Naive thymus-derived CD4-positive, alpha-beta T cell (primary cell): ENCODE results near the gene MOSMO. TPM values are rescaled to one million over a fixed set of nuclear protein-coding genes. Genes with fewer than 3 reads are reported as not detected.
"Not testable (repeated sequence)": the region's sequence is repeated elsewhere in the genome, so short reads cannot be mapped to it uniquely, and the experiment has no call there.

Source experiments
- ATAC-seq: fragments of 150-1000 bp; cut with Tn5 transposase; 2 replicates; pipeline ENCODE4 v1.10.0; 2021; ENCODE audit warnings: mild to moderate bottlenecking, moderate library complexity
- CTCF ChIA-PET: fragments of 350-600 bp; sonication (Branson Sonifier 250); formaldehyde crosslinking; loops from one replicate; lab custom pipeline; 2021; ENCODE audit warnings: antibody characterized with exemption; lab: Charles Lee
- POLR2A ChIA-PET: fragments of 350-600 bp; sonication (Branson Sonifier 250); formaldehyde crosslinking; loops from one replicate; lab custom pipeline; 2021; ENCODE audit warnings: antibody characterized with exemption, inconsistent platforms; lab: Charles Lee
- DNase-seq, 9 donors: peaks; one replicate each; pipeline versions ENCODE4 v3.0.0 to v3.0.0-alpha.2; 2020 to 2022; ENCODE audit warnings: mixed read lengths in 1 of 9
- H3K27ac ChIP-seq: one replicate; pipeline ENCODE4 v1.7.0; 2013; ENCODE audit warnings: mild to moderate bottlenecking, low read depth, low read length, moderate library complexity
- H3K27me3 ChIP-seq, 2 donors: one replicate each; pipeline ENCODE4 v1.7.0; 2013; ENCODE audit warnings: low read length in 2 of 2, mild to moderate bottlenecking in 2 of 2, moderate library complexity in 2 of 2; ENCODE audit not compliant: control insufficient read depth in 2 of 2, insufficient read depth in 2 of 2
- H3K36me3 ChIP-seq, 3 experiments: 1 replicate in 2 of 3; 2 replicates in 1 of 3; pipeline ENCODE4 v1.7.0; 2013; ENCODE audit warnings: low read length in 3 of 3, mild to moderate bottlenecking in 3 of 3, moderate library complexity in 1 of 3; ENCODE audit not compliant: insufficient read depth in 3 of 3, control insufficient read depth in 2 of 3
- H3K4me1 ChIP-seq, 2 donors: one replicate each; pipeline ENCODE4 v1.7.0; 2013; ENCODE audit warnings: low read length in 2 of 2, mild to moderate bottlenecking in 2 of 2, moderate library complexity in 1 of 2; ENCODE audit not compliant: control insufficient read depth in 2 of 2, insufficient read depth in 2 of 2
- H3K4me3 ChIP-seq: 2 replicates; pipeline ENCODE4 v1.7.0; 2013; ENCODE audit warnings: mild to moderate bottlenecking, low read length
- H3K9me3 ChIP-seq, 3 experiments: 1 replicate in 2 of 3; 2 replicates in 1 of 3; pipeline ENCODE4 v1.7.0; 2013; ENCODE audit warnings: low read length in 3 of 3; ENCODE audit not compliant: control insufficient read depth in 2 of 3
- H3K27ac Mint-ChIP-seq, 9 donors: one replicate each; pipeline ENCODE4 v1.8.0; 2020 to 2022; ENCODE audit warnings: mixed read lengths in 9 of 9, mild to moderate bottlenecking in 8 of 9, moderate library complexity in 5 of 9, inconsistent platforms in 2 of 9
- H3K27me3 Mint-ChIP-seq, 5 donors: one replicate each; pipeline ENCODE4 v1.8.0; 2021 to 2022; ENCODE audit warnings: mixed read lengths in 5 of 5, mild to moderate bottlenecking in 1 of 5
- H3K36me3 Mint-ChIP-seq, 5 donors: one replicate each; pipeline ENCODE4 v1.8.0; 2020 to 2022; ENCODE audit warnings: mixed read lengths in 5 of 5, mild to moderate bottlenecking in 3 of 5, inconsistent platforms in 1 of 5
- H3K4me1 Mint-ChIP-seq, 7 donors: one replicate each; pipeline ENCODE4 v1.8.0; 2020 to 2022; ENCODE audit warnings: mixed read lengths in 7 of 7, mild to moderate bottlenecking in 3 of 7, inconsistent platforms in 1 of 7
- H3K4me3 Mint-ChIP-seq, 10 donors: one replicate each; pipeline ENCODE4 v1.8.0; 2020 to 2022; ENCODE audit warnings: mild to moderate bottlenecking in 10 of 10, mixed read lengths in 10 of 10, moderate library complexity in 6 of 10, inconsistent platforms in 2 of 10
- H3K9me3 Mint-ChIP-seq, 11 donors: one replicate each; pipeline ENCODE4 v1.8.0; 2020 to 2022; ENCODE audit warnings: mixed read lengths in 11 of 11, mild to moderate bottlenecking in 4 of 11, inconsistent platforms in 1 of 11, moderate library complexity in 1 of 11
- intact Hi-C, 2 donors: fragments of 100-400 bp; cut with micrococcal nuclease; formaldehyde crosslinking; loops; one replicate each; pipeline ENCODE4 v1.15.1; 2023
- polyA plus RNA-seq, 2 donors: library from polyadenylated mRNA; unstranded; fragments of 300-500 nt; fragmentation: Illumina TruSeq; gene quantifications; one replicate each; pipeline ENCODE4 v1.2.3, GENCODE V29; 2021
- total RNA-seq, 6 experiments: library from RNA in 5 of 6; stranded (reverse) in 5 of 6; gene quantifications; 1 replicate in 5 of 6; 2 replicates in 1 of 6; pipeline ENCODE4 v1.2.3 and lab custom pipeline; 2021 to 2026

The MOSMO gene
- total and polyA plus RNA-seq, 7 experiments from 2014 or later = 2.8 to 24.0 (median 9.9) TPM

GRCh38 chr16:22111629-22112028, 103.7 kb downstream of the MOSMO start:
- DNase-seq, H3K27ac ChIP-seq, H3K9me3 ChIP-seq, H3K4me1 ChIP-seq, ATAC-seq, H3K4me3 Mint-ChIP-seq, H3K9me3 Mint-ChIP-seq, H3K27ac Mint-ChIP-seq, H3K27me3 ChIP-seq, H3K4me3 ChIP-seq, CTCF ChIA-PET, POLR2A ChIA-PET, H3K4me1 Mint-ChIP-seq, H3K36me3 Mint-ChIP-seq, H3K36me3 ChIP-seq, intact Hi-C loops: not testable (repeated sequence)
- peaks cover 0 to 24% (median 0%) of the 10 kb centered on the region in 5 donors for H3K27me3 Mint-ChIP-seq

- DNase-seq (no peak), ATAC-seq (no peak)
- intact Hi-C loops = no loop called here
- Histone ChIP-seq H3K36me3 (no peaks in the 10 kb centered on the region), H3K4me3 (no peak overlapping the region), H3K9me3 (no peaks in the 10 kb centered on the region), H3K4me1 (no peaks in the 10 kb centered on the region), H3K27ac (no peak overlapping the region), H3K27me3 (no peaks in the 10 kb centered on the region)
- Mint-ChIP-seq H3K9me3 (peaks cover 0 to 2% (median 0%) of the 10 kb centered on the region in 11 donors), H3K27ac (peak overlapping the region in 1 of 9 donors; percentile 38), H3K4me1 (no peaks in the 10 kb centered on the region), H3K36me3 (no peaks in the 10 kb centered on the region), H3K4me3 (no peak overlapping the region), H3K27me3 (peaks cover 0 to 3% (median 0%) of the 10 kb centered on the region in 5 donors)
- CTCF ChIA-PET = no interaction called here
- POLR2A ChIA-PET = no interaction called here
Measured at GRCh38 chr16:22116095-22116700, 108.3 kb downstream of the MOSMO start.

- H3K36me3 ChIP-seq = no peaks in the 10 kb centered on the region
- H3K4me1 ChIP-seq = no peaks in the 10 kb centered on the region
- Mint-ChIP-seq H3K27ac (no peak overlapping the region), H3K36me3 (no peaks in the 10 kb centered on the region), H3K4me3 (no peak overlapping the region), H3K4me1 (peaks cover 0 to 4% (median 0%) of the 10 kb centered on the region in 7 donors), H3K9me3 (peaks cover 0 to 3% (median 0%) of the 10 kb centered on the region in 11 donors), H3K27me3 (peaks cover 0 to 10% (median 5%) of the 10 kb centered on the region in 5 donors)
- H3K27ac ChIP-seq = no peak overlapping the region
- no peak for DNase-seq
- H3K27me3 ChIP-seq = no peaks in the 10 kb centered on the region
- intact Hi-C loops = no loop called here
- ATAC-seq = no peak
- H3K4me3 ChIP-seq = no peak overlapping the region
- no peaks in the 10 kb centered on the region for H3K9me3 ChIP-seq
- CTCF ChIA-PET = no interaction called here
- POLR2A ChIA-PET = no interaction called here
Measured at GRCh38 chr16:22117609-22118008, 109.7 kb downstream of the MOSMO start.

GRCh38 chr16:22120440-22120839, 112.5 kb downstream of the MOSMO start:
- Histone ChIP-seq H3K4me1 (no peaks in the 10 kb centered on the region), H3K9me3 (no peaks in the 10 kb centered on the region), H3K27ac (no peak overlapping the region), H3K27me3 (no peaks in the 10 kb centered on the region), H3K4me3 (no peak overlapping the region), H3K36me3 (no peaks in the 10 kb centered on the region)
- ChIA-PET CTCF (no interaction called here), POLR2A (no interaction called here)
- Mint-ChIP-seq H3K27me3 (peaks cover 0 to 10% (median 5%) of the 10 kb centered on the region in 5 donors), H3K4me3 (no peak overlapping the region), H3K27ac (no peak overlapping the region), H3K36me3 (no peaks in the 10 kb centered on the region), H3K9me3 (peaks cover 0 to 3% (median 0%) of the 10 kb centered on the region in 11 donors), H3K4me1 (peaks cover 0 to 5% (median 0%) of the 10 kb centered on the region in 7 donors)
- ATAC-seq (no peak), DNase-seq (no peak)
- intact Hi-C loops = loop anchor here in 1 of 2 donors (2.0 kb wide), 1 partner anchor 68 kb away; no protein-coding TSS in a partner anchor

- Mint-ChIP-seq H3K4me1 (peaks cover 0 to 5% (median 0%) of the 10 kb centered on the region in 7 donors), H3K4me3 (no peak overlapping the region), H3K9me3 (peaks cover 0 to 3% (median 0%) of the 10 kb centered on the region in 11 donors), H3K36me3 (no peaks in the 10 kb centered on the region), H3K27me3 (peaks cover 0 to 10% (median 5%) of the 10 kb centered on the region in 5 donors), H3K27ac (no peak overlapping the region)
- Histone ChIP-seq H3K27ac (no peak overlapping the region), H3K27me3 (no peaks in the 10 kb centered on the region), H3K9me3 (no peaks in the 10 kb centered on the region), H3K4me1 (no peaks in the 10 kb centered on the region), H3K36me3 (no peaks in the 10 kb centered on the region), H3K4me3 (no peak overlapping the region)
- ATAC-seq = no peak
- DNase-seq = no peak
- intact Hi-C loops = no loop called here
- POLR2A ChIA-PET = no interaction called here
- CTCF ChIA-PET = no interaction called here
Measured at GRCh38 chr16:22122239-22122638, 114.3 kb downstream of the MOSMO start.

GRCh38 chr16:22123146-22123545, 115.2 kb downstream of the MOSMO start:
- intact Hi-C loops = no loop called here
- Histone ChIP-seq H3K27ac (no peak overlapping the region), H3K36me3 (no peaks in the 10 kb centered on the region), H3K4me1 (no peaks in the 10 kb centered on the region), H3K27me3 (no peaks in the 10 kb centered on the region), H3K9me3 (no peaks in the 10 kb centered on the region), H3K4me3 (no peak overlapping the region)
- CTCF ChIA-PET = interaction anchor here (0.6 kb wide), 1 partner anchor 1584 kb away, joined by 3 read pairs; no protein-coding TSS in a partner anchor
- Mint-ChIP-seq H3K4me3 (no peak overlapping the region), H3K36me3 (peaks cover 0 to 1% (median 0%) of the 10 kb centered on the region in 5 donors), H3K27me3 (peaks cover 0 to 16% (median 7%) of the 10 kb centered on the region in 5 donors), H3K9me3 (peaks cover 0 to 6% (median 0%) of the 10 kb centered on the region in 11 donors), H3K4me1 (peaks cover 0 to 5% (median 0%) of the 10 kb centered on the region in 7 donors), H3K27ac (no peak overlapping the region)
- DNase-seq = no peak
- POLR2A ChIA-PET = no interaction called here
- no peak for ATAC-seq
